ENCODE results near the gene COA8.

Gene COA8

GRCh38 chr14:103576371-103577024 lies 13.7 kb downstream of the COA8 start:
- H3K27me3 ChIP-seq (ENCODE audit: low read depth, low read length): no peaks in the 10 kb centered on the region
- H3K36me3 ChIP-seq (ENCODE audit: control insufficient read depth in 1 of 2, insufficient read depth in 2 of 2, low read length in 2 of 2): peaks cover 17 to 19% of the 10 kb centered on the region in 2 donors
- peak overlapping the region; percentile 62 for H3K27ac ChIP-seq (ENCODE audit: low read length)
- H3K4me1 ChIP-seq (ENCODE audit: control insufficient read depth in 1 of 2, insufficient read depth in 2 of 2, low read length in 2 of 2): peaks cover 4 to 26% of the 10 kb centered on the region in 2 donors
- H3K9me3 ChIP-seq (ENCODE audit: control insufficient read depth in 1 of 2, low read length in 2 of 2): no peaks in the 10 kb centered on the region
- H3K4me3 ChIP-seq (ENCODE audit: low read depth in 1 of 2, low read length in 2 of 2): no peak overlapping the region

DNA sequence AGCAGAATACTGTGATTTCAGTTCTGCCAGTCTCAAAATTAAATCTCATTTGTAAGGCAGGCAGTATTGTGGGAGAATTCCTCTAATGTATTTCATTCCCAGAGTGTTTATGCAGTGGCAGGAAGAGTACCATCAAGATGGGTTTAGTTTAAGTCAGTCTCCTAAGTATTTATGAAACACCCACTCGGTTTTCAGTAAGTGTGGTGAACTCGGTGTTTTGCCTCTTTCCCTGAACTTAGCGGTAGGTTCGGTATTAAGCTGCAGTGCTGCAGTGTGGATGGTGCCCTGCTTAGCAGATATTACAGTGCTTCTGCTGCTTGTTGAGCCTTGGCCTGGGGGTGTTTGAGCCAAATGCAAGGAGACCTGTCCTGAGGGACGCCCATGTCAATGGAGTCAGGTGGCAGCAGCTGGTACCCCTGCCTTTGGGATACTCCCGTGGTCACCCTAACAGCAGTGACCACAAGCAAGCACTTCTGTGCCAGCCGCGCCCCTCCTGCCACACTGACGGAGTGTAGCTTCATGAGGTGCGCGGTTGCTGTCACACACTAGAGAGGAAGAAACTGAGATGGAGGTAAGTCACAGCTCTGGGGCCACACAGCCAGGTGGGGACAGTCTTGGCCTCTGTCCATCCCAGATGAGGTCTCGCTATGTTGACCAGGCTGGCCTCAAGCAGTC lies 15.8 kb downstream of the COA8 start:
- no peak overlapping the region for H3K4me3 ChIP-seq (ENCODE audit: low read depth in 1 of 2, low read length in 2 of 2)
- no peaks in the 10 kb centered on the region for H3K9me3 ChIP-seq (ENCODE audit: control insufficient read depth in 1 of 2, low read length in 2 of 2)
- no peaks in the 10 kb centered on the region for H3K27me3 ChIP-seq (ENCODE audit: low read depth, low read length)
- H3K36me3 ChIP-seq (ENCODE audit: control insufficient read depth in 1 of 2, insufficient read depth in 2 of 2, low read length in 2 of 2): peaks cover 20 to 24% of the 10 kb centered on the region in 2 donors
- H3K27ac ChIP-seq (ENCODE audit: low read length): no peak overlapping the region
- peaks cover 4 to 26% of the 10 kb centered on the region in 2 donors for H3K4me1 ChIP-seq (ENCODE audit: control insufficient read depth in 1 of 2, insufficient read depth in 2 of 2, low read length in 2 of 2)

DNA sequence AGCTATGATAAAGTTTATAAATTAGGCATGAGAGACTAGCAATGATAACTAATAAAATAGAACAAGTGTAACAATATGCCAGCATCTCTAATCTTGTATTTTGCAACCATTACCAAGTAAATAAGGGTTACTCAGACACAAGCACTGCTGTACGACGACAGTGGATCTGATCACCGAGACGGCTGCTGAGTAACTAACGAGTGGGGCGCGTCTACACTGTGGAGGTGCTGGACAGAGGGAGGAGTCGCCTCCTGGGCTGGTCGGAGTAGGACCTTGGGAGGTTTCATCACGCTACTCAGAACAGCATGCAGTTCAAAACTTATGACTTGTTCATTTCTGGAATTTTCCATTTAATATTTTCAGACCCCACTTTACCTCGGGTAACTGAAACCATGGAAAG lies 18.4 kb downstream of the COA8 start:
- Histone ChIP-seq H3K27ac (ENCODE audit: low read length) (no peak overlapping the region), H3K27me3 (ENCODE audit: low read depth, low read length) (no peaks in the 10 kb centered on the region), H3K36me3 (ENCODE audit: control insufficient read depth in 1 of 2, insufficient read depth in 2 of 2, low read length in 2 of 2) (peaks cover 7 to 17% of the 10 kb centered on the region in 2 donors), H3K4me3 (ENCODE audit: low read depth in 1 of 2, low read length in 2 of 2) (no peak overlapping the region), H3K9me3 (ENCODE audit: control insufficient read depth in 1 of 2, low read length in 2 of 2) (no peaks in the 10 kb centered on the region), H3K4me1 (ENCODE audit: control insufficient read depth in 1 of 2, insufficient read depth in 2 of 2, low read length in 2 of 2) (peaks cover 3 to 14% of the 10 kb centered on the region in 2 donors)

GRCh38 chr14:103581954-103582703 lies 19.4 kb downstream of the COA8 start:
- H3K9me3 ChIP-seq (ENCODE audit: control insufficient read depth in 1 of 2, low read length in 2 of 2): no peaks in the 10 kb centered on the region
- H3K4me1 ChIP-seq (ENCODE audit: control insufficient read depth in 1 of 2, insufficient read depth in 2 of 2, low read length in 2 of 2): peaks cover 0 to 4% of the 10 kb centered on the region in 2 donors
- H3K27me3 ChIP-seq (ENCODE audit: low read depth, low read length): no peaks in the 10 kb centered on the region
- peaks cover 7 to 17% of the 10 kb centered on the region in 2 donors for H3K36me3 ChIP-seq (ENCODE audit: control insufficient read depth in 1 of 2, insufficient read depth in 2 of 2, low read length in 2 of 2)
- H3K4me3 ChIP-seq (ENCODE audit: low read depth in 1 of 2, low read length in 2 of 2): no peak overlapping the region
- H3K27ac ChIP-seq (ENCODE audit: low read length): no peak overlapping the region

GRCh38 chr14:103584326-103584915 lies 21.7 kb downstream of the COA8 start:
- H3K27me3 ChIP-seq (ENCODE audit: low read depth, low read length): no peaks in the 10 kb centered on the region

GRCh38 chr14:103593577-103593976 lies 30.8 kb downstream of the COA8 start:
- Histone ChIP-seq H3K27me3 (ENCODE audit: low read depth, low read length) (no peaks in the 10 kb centered on the region), H3K4me3 (ENCODE audit: low read depth in 1 of 2, low read length in 2 of 2) (no peak overlapping the region), H3K4me1 (ENCODE audit: control insufficient read depth in 1 of 2, insufficient read depth in 2 of 2, low read length in 2 of 2) (peaks cover 4 to 14% of the 10 kb centered on the region in 2 donors), H3K27ac (ENCODE audit: low read length) (no peak overlapping the region), H3K36me3 (ENCODE audit: control insufficient read depth in 1 of 2, insufficient read depth in 2 of 2, low read length in 2 of 2) (peaks cover 9 to 18% of the 10 kb centered on the region in 2 donors), H3K9me3 (ENCODE audit: control insufficient read depth in 1 of 2, low read length in 2 of 2) (no peaks in the 10 kb centered on the region)

More at GRCh38 chr14:103584326-103584915, 21.7 kb downstream of the COA8 start:
- H3K4me1 ChIP-seq (ENCODE audit: control insufficient read depth in 1 of 2, insufficient read depth in 2 of 2, low read length in 2 of 2): no peaks in the 10 kb centered on the region
- H3K27ac ChIP-seq (ENCODE audit: low read length): no peak overlapping the region
- H3K4me3 ChIP-seq (ENCODE audit: low read depth in 1 of 2, low read length in 2 of 2): no peak overlapping the region
- H3K36me3 ChIP-seq (ENCODE audit: control insufficient read depth in 1 of 2, insufficient read depth in 2 of 2, low read length in 2 of 2): peaks cover 12 to 20% of the 10 kb centered on the region in 2 donors
- no peaks in the 10 kb centered on the region for H3K9me3 ChIP-seq (ENCODE audit: control insufficient read depth in 1 of 2, low read length in 2 of 2)

DNA sequence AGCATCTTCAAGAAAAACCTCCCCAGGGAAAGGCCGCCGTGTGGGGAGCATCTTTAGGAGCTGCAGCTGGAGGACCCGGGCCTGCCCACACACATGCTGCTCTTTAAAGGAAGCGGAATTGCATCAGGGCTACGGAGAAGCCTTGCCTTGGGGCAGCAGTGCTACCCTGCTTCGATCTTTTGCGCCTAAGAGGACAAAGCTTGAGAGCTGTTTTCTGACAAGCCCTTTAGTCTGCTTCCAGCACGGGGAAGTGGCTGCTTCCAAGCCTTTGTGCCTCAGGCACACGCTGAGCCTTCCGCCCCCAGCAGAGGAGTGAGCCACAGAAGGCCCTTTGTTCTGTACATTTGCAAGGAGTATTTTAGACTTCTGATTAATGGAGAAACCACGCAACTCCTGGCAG lies 31.5 kb downstream of the COA8 start:
- H3K4me3 ChIP-seq (ENCODE audit: low read depth in 1 of 2, low read length in 2 of 2): no peak overlapping the region
- no peaks in the 10 kb centered on the region for H3K27me3 ChIP-seq (ENCODE audit: low read depth, low read length)
- peaks cover 4 to 14% of the 10 kb centered on the region in 2 donors for H3K4me1 ChIP-seq (ENCODE audit: control insufficient read depth in 1 of 2, insufficient read depth in 2 of 2, low read length in 2 of 2)
- no peak overlapping the region for H3K27ac ChIP-seq (ENCODE audit: low read length)
- peaks cover 5 to 13% of the 10 kb centered on the region in 2 donors for H3K36me3 ChIP-seq (ENCODE audit: control insufficient read depth in 1 of 2, insufficient read depth in 2 of 2, low read length in 2 of 2)
- no peaks in the 10 kb centered on the region for H3K9me3 ChIP-seq (ENCODE audit: control insufficient read depth in 1 of 2, low read length in 2 of 2)

DNA sequence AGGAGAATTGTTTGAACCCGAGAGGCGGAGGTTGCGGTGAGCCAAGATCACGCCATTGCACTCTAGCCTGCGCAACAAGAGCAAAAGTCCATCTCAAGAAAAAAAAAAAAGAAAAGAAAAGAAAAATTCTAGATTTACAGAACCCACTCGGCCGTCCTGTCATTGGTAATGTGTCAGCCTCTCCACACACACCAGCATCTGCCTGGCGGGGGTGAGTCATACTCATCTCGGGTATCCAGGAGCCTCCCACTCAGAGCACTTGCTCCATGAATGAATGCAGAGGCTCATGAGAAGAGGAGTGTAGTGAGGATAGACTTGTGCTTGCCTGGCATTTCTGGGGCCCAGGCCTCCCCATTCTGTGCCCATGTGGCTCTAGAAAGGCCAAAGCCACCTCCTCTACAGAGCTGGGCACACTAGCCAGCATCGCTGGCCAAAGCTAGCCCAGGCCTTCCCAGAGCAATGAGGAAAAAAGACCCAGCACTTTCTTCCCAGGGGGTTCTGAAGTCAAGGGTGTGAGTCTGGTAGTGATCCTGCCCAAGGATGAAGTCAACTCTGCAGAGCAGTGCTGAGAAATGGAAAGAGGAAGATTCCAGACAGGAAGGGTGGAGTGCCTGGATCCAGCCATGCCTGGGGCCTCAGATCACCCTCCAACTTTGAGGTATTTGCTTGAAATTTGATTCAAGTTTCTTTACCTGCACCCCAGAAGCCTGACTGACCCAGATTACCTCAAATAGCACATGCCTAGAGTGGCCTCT lies 35.0 kb downstream of the COA8 start:
- no peaks in the 10 kb centered on the region for H3K36me3 ChIP-seq (ENCODE audit: control insufficient read depth in 1 of 2, insufficient read depth in 2 of 2, low read length in 2 of 2)
- H3K27me3 ChIP-seq (ENCODE audit: low read depth, low read length): no peaks in the 10 kb centered on the region
- no peak overlapping the region for H3K4me3 ChIP-seq (ENCODE audit: low read depth in 1 of 2, low read length in 2 of 2)
- H3K9me3 ChIP-seq (ENCODE audit: control insufficient read depth in 1 of 2, low read length in 2 of 2): no peaks in the 10 kb centered on the region
- peaks cover 4 to 14% of the 10 kb centered on the region in 2 donors for H3K4me1 ChIP-seq (ENCODE audit: control insufficient read depth in 1 of 2, insufficient read depth in 2 of 2, low read length in 2 of 2)
- H3K27ac ChIP-seq (ENCODE audit: low read length): no peak overlapping the region

GRCh38 chr14:103600503-103600902 lies 37.7 kb downstream of the COA8 start:
- H3K4me3 ChIP-seq (ENCODE audit: low read depth in 1 of 2, low read length in 2 of 2): no peak overlapping the region

DNA sequence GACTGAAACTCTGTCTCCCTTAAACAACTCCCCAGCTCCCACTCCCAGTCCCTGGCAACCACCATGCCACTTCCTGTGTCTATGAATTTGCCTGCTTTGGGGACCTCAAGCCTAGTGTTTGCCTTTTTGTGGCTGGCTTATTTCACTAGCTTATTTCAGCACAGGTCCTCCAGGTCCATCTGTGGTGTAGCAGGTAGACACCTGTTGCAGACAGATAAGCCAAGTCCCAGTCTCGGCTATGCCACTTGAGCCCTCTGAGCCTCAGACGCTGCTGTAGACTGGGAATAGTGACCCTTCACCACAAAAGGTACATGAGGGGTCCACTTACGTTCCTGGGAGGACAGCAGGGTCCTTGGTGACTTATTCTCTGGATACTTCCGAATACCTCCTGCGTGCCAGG lies 41.9 kb downstream of the COA8 start:
- Histone ChIP-seq H3K36me3 (ENCODE audit: control insufficient read depth in 1 of 2, insufficient read depth in 2 of 2, low read length in 2 of 2) (no peaks in the 10 kb centered on the region), H3K27me3 (ENCODE audit: low read depth, low read length) (no peaks in the 10 kb centered on the region), H3K9me3 (ENCODE audit: control insufficient read depth in 1 of 2, low read length in 2 of 2) (no peaks in the 10 kb centered on the region), H3K4me3 (ENCODE audit: low read depth in 1 of 2, low read length in 2 of 2) (no peak overlapping the region), H3K27ac (ENCODE audit: low read length) (no peak overlapping the region), H3K4me1 (ENCODE audit: control insufficient read depth in 1 of 2, insufficient read depth in 2 of 2, low read length in 2 of 2) (peaks cover 0 to 19% of the 10 kb centered on the region in 2 donors)

More at GRCh38 chr14:103600503-103600902, 37.7 kb downstream of the COA8 start:
- peaks cover 4 to 7% of the 10 kb centered on the region in 2 donors for H3K4me1 ChIP-seq (ENCODE audit: control insufficient read depth in 1 of 2, insufficient read depth in 2 of 2, low read length in 2 of 2)
- H3K27me3 ChIP-seq (ENCODE audit: low read depth, low read length): no peaks in the 10 kb centered on the region
- H3K36me3 ChIP-seq (ENCODE audit: control insufficient read depth in 1 of 2, insufficient read depth in 2 of 2, low read length in 2 of 2): no peaks in the 10 kb centered on the region
- H3K27ac ChIP-seq (ENCODE audit: low read length): no peak overlapping the region
- no peaks in the 10 kb centered on the region for H3K9me3 ChIP-seq (ENCODE audit: control insufficient read depth in 1 of 2, low read length in 2 of 2)

All from muscle layer of duodenum (tissue), 2 donors.